ENCODE results near the gene CDX2.
A peak's percentile ranks its signal among the peaks of the same experiment; 100 is the strongest.

CDX2 gene

DNA sequence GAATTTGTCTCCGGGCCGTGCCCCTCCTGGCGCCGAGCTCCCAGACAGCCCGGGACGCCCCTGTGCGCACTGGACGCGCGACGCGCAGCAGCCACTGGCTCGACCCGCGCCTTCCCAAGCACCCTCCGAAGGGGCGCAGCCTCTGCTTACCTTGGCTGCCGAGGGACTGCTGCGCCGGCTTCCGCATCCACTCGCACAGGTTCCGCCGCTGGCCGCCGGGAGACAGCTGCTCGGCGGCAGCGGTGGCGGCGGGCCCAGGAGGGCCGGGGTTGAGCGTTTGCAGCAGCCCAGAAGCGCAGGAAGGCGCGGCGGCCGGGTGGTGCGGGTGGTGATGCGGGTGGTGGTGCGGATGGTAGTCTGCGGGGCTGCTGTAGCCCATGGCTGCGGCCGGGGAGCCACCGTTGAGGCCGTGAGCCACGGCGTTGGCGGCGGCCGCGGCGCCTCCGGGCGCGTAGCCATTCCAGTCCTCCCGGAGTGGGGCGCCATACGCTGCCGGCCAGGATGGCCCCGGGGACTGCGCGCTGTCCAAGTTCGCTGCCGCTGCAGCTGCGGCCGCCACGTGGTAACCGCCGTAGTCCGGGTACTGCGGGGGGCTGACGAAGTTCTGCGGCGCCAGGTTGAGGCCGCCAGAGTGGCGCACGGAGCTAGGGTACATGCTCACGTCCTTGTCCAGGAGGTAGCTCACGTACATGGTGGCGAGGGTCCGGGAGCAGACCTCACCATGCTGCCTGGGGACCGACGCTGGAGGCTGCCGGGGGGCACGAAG lies 616 bp downstream of the CDX2 start:
- H2BK120ac ChIP-seq (ENCODE audit: low read depth, low read length) = peak overlapping the region; percentile 8
- peaks cover 95 to 100% of the 10 kb centered on the region in 2 experiments for H3K27me3 ChIP-seq (ENCODE audit: control insufficient read depth in 1 of 2, insufficient read depth in 1 of 2, low read length in 2 of 2)
- H2BK5ac ChIP-seq (ENCODE audit: low read depth, low read length, poor library complexity, severe bottlenecking) = no peak overlapping the region
- H3K36me3 ChIP-seq (ENCODE audit: control insufficient read depth in 1 of 2, insufficient read depth in 2 of 2, low read depth in 1 of 2, low read length in 2 of 2) = peaks cover 0 to 3% of the 10 kb centered on the region in 2 experiments
- DNase-seq = peak; percentile 43
- peak overlapping the region in 1 of 2 experiments; percentile 68 for H3K14ac ChIP-seq (ENCODE audit: low read length in 2 of 2)
- peak overlapping the region; percentile 78 for H4K91ac ChIP-seq (ENCODE audit: low read length)
- peak overlapping the region; percentile 60 for H4K8ac ChIP-seq (ENCODE audit: low read length)
- no peaks in the 10 kb centered on the region for H3K9me3 ChIP-seq (ENCODE audit: control insufficient read depth, low read length)
- H3K79me1 ChIP-seq (replicated peaks; ENCODE audit: low read length, poor library complexity, severe bottlenecking) = no peaks in the 10 kb centered on the region
- no peak overlapping the region for H3K9ac ChIP-seq (ENCODE audit: low read length)
- no peak overlapping the region for H2AK5ac ChIP-seq (ENCODE audit: low read length, severe bottlenecking)
- peak overlapping the region in 1 of 2 experiments; percentile 16 for H2BK12ac ChIP-seq (ENCODE audit: low read length in 2 of 2)
- H3K4me1 ChIP-seq (ENCODE audit: control insufficient read depth, insufficient read depth, low read depth, low read length) = peaks cover 16% of the 10 kb centered on the region
- H3K4me3 ChIP-seq (ENCODE audit: insufficient read depth in 1 of 2, low read depth in 1 of 2, low read length in 2 of 2) = no peak overlapping the region
- H3K23ac ChIP-seq (ENCODE audit: low read length in 2 of 2) = peak overlapping the region in 1 of 2 experiments; percentile 99
- no peak overlapping the region for H2BK15ac ChIP-seq (ENCODE audit: low read depth, poor library complexity, severe bottlenecking)
- WGBS = under 1% methylated on average over 78 of the region's 86 CpGs
- peak overlapping the region in 1 of 2 experiments; percentile 68 for H3K18ac ChIP-seq (ENCODE audit: low read depth in 1 of 2, low read length in 2 of 2)
- peak overlapping the region; percentile 47 for H3K4me2 ChIP-seq (ENCODE audit: low read length, poor library complexity, severe bottlenecking)
- no peak overlapping the region for H3K4ac ChIP-seq (ENCODE audit: low read depth in 1 of 2, low read length in 2 of 2)
- H3K27ac ChIP-seq (ENCODE audit: low read length, poor library complexity, severe bottlenecking) = no peak overlapping the region
- H2AFZ ChIP-seq (ENCODE audit: low read depth, low read length) = peak overlapping the region; percentile 47

DNA sequence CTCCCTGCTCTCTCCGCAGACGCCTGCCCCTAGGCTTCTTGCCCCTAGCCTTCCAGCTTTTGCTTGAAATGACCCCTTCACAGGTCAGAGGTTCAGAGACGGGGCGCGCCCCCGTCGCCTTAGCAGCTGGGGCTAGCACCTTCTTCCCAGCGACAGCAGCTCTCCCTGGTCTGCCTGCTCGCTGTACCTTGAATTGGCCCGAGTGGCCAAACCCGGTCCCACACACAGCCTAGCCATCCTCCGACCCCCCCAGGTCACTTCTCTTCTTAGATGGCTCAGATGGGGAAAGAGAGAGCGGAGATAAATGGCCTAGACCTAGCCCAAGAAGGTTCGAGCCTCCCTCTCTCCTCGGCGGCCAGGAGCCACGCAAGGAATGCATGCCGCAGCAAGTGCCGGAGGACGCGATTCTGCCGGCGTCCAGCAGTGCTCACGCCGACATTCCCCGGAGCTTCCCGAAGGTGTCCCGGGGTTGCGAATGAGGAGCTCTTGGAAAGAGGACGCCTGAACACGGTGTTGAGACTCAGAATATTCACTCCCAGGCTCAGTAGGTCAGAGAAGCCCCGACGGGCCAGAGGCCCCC lies 1.3 kb downstream of the CDX2 start:
- H3K4ac ChIP-seq (ENCODE audit: low read depth in 1 of 2, low read length in 2 of 2) = no peak overlapping the region
- H3K4me3 ChIP-seq (ENCODE audit: insufficient read depth in 1 of 2, low read depth in 1 of 2, low read length in 2 of 2) = no peak overlapping the region
- no peak overlapping the region for H2BK5ac ChIP-seq (ENCODE audit: low read depth, low read length, poor library complexity, severe bottlenecking)
- H3K9me3 ChIP-seq (ENCODE audit: control insufficient read depth, low read length) = no peaks in the 10 kb centered on the region
- no peak overlapping the region for H4K91ac ChIP-seq (ENCODE audit: low read length)
- no peak overlapping the region for H3K4me2 ChIP-seq (ENCODE audit: low read length, poor library complexity, severe bottlenecking)
- H3K14ac ChIP-seq (ENCODE audit: low read length in 2 of 2) = no peak overlapping the region
- H3K79me1 ChIP-seq (replicated peaks; ENCODE audit: low read length, poor library complexity, severe bottlenecking) = no peaks in the 10 kb centered on the region
- H2BK12ac ChIP-seq (ENCODE audit: low read length in 2 of 2) = no peak overlapping the region
- WGBS = under 1% methylated on average over 29 of the region's 33 CpGs
- no peak overlapping the region for H3K27ac ChIP-seq (ENCODE audit: low read length, poor library complexity, severe bottlenecking)
- DNase-seq = peak; percentile 49
- H4K8ac ChIP-seq (ENCODE audit: low read length) = no peak overlapping the region
- peak overlapping the region in 1 of 2 experiments; percentile 68 for H3K18ac ChIP-seq (ENCODE audit: low read depth in 1 of 2, low read length in 2 of 2)
- no peak overlapping the region for H2AFZ ChIP-seq (ENCODE audit: low read depth, low read length)
- H3K36me3 ChIP-seq (ENCODE audit: control insufficient read depth in 1 of 2, insufficient read depth in 2 of 2, low read depth in 1 of 2, low read length in 2 of 2) = peaks cover 0 to 3% of the 10 kb centered on the region in 2 experiments
- no peak overlapping the region for H2BK120ac ChIP-seq (ENCODE audit: low read depth, low read length)
- peaks cover 95 to 100% of the 10 kb centered on the region in 2 experiments for H3K27me3 ChIP-seq (ENCODE audit: control insufficient read depth in 1 of 2, insufficient read depth in 1 of 2, low read length in 2 of 2)
- H2AK5ac ChIP-seq (ENCODE audit: low read length, severe bottlenecking) = no peak overlapping the region
- no peak overlapping the region for H3K23ac ChIP-seq (ENCODE audit: low read length in 2 of 2)
- H3K9ac ChIP-seq (ENCODE audit: low read length) = no peak overlapping the region
- H3K4me1 ChIP-seq (ENCODE audit: control insufficient read depth, insufficient read depth, low read depth, low read length) = peaks cover 16% of the 10 kb centered on the region
- H2BK15ac ChIP-seq (ENCODE audit: low read depth, poor library complexity, severe bottlenecking) = no peak overlapping the region

DNA sequence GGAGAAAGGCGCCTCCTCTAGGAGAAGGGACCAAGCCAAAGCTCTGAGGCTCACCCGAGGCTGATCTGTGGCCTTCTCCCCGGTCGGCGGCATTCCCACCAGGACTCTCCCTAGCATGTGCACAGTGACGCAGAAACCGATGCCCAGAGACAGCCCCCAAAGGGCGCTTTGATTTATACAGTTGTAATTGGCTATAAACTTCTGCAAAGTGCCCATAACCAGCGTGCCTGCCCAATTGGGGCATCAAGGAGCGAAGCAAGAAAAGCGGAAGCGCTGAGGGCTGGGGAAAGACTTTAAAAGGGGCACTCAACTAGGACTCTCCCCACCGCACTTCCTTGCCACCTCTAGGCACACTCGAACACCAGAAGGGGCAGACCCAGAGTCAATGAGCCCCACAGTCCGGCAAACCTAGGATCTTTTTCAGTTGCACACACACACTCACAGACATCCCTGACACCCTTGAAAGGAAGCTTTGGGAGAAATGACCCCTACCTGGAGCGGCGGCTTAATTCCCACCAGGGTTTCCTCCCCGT lies 1.8 kb downstream of the CDX2 start:
- H3K79me1 ChIP-seq (replicated peaks; ENCODE audit: low read length, poor library complexity, severe bottlenecking) = no peaks in the 10 kb centered on the region
- H3K4me2 ChIP-seq (ENCODE audit: low read length, poor library complexity, severe bottlenecking) = no peak overlapping the region
- H4K8ac ChIP-seq (ENCODE audit: low read length) = no peak overlapping the region

DNA sequence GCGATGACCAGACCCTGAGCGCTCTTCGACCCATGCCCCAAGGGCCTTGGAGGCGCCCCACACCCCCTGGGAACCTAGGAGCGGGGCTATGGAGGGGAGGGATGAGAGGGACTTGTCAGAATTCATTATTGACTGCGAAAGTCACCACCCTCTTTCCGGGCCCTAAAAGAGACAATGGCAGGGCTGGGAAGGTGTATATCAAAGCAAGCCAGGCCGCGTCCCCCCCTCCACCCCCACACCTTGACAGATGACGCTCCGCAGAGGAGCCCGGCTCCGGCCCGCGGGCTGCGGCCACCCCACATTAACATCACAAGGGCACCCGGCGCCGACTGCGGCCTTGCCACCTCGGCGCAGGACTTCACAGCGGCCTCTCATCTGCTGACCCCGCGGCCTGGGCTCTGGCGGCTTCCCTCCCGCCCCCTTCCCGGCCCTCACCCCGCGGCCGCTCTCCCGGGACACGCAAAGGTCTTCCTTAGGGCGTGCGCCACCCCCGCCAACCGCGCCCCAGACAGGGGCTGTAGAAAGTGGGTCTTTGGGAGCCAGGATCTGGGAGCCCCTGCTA lies 2.4 kb downstream of the CDX2 start:
- H3K4me2 ChIP-seq (ENCODE audit: low read length, poor library complexity, severe bottlenecking) = no peak overlapping the region
- H2BK5ac ChIP-seq (ENCODE audit: low read depth, low read length, poor library complexity, severe bottlenecking) = no peak overlapping the region
- H2AFZ ChIP-seq (ENCODE audit: low read depth, low read length) = no peak overlapping the region
- no peak overlapping the region for H3K14ac ChIP-seq (ENCODE audit: low read length in 2 of 2)
- H3K79me1 ChIP-seq (replicated peaks; ENCODE audit: low read length, poor library complexity, severe bottlenecking) = no peaks in the 10 kb centered on the region
- H3K9ac ChIP-seq (ENCODE audit: low read length) = no peak overlapping the region
- H3K27ac ChIP-seq (ENCODE audit: low read length, poor library complexity, severe bottlenecking) = no peak overlapping the region
- no peaks in the 10 kb centered on the region for H3K9me3 ChIP-seq (ENCODE audit: control insufficient read depth, low read length)
- H3K4me1 ChIP-seq (ENCODE audit: control insufficient read depth, insufficient read depth, low read depth, low read length) = peaks cover 16% of the 10 kb centered on the region
- no peak overlapping the region for H2AK5ac ChIP-seq (ENCODE audit: low read length, severe bottlenecking)
- H3K4ac ChIP-seq (ENCODE audit: low read depth in 1 of 2, low read length in 2 of 2) = no peak overlapping the region
- H3K18ac ChIP-seq (ENCODE audit: low read depth in 1 of 2, low read length in 2 of 2) = no peak overlapping the region
- no peak overlapping the region for H4K8ac ChIP-seq (ENCODE audit: low read length)
- H3K36me3 ChIP-seq (ENCODE audit: control insufficient read depth in 1 of 2, insufficient read depth in 2 of 2, low read depth in 1 of 2, low read length in 2 of 2) = peaks cover 0 to 3% of the 10 kb centered on the region in 2 experiments
- no peak for DNase-seq
- no peak overlapping the region for H2BK12ac ChIP-seq (ENCODE audit: low read length in 2 of 2)
- H3K27me3 ChIP-seq (ENCODE audit: control insufficient read depth in 1 of 2, insufficient read depth in 1 of 2, low read length in 2 of 2) = peaks cover 95 to 100% of the 10 kb centered on the region in 2 experiments
- H3K23ac ChIP-seq (ENCODE audit: low read length in 2 of 2) = no peak overlapping the region
- peak overlapping the region; percentile 17 for H2BK15ac ChIP-seq (ENCODE audit: low read depth, poor library complexity, severe bottlenecking)
- H4K91ac ChIP-seq (ENCODE audit: low read length) = peak overlapping the region; percentile 35
- 1% methylated on average over 33 of the region's 38 CpGs for WGBS
- H3K4me3 ChIP-seq (ENCODE audit: insufficient read depth in 1 of 2, low read depth in 1 of 2, low read length in 2 of 2) = no peak overlapping the region
- H2BK120ac ChIP-seq (ENCODE audit: low read depth, low read length) = no peak overlapping the region

More for the DNA sequence above, 1.8 kb downstream of the CDX2 start:
- H3K4ac ChIP-seq (ENCODE audit: low read depth in 1 of 2, low read length in 2 of 2) = no peak overlapping the region
- no peak overlapping the region for H3K4me3 ChIP-seq (ENCODE audit: insufficient read depth in 1 of 2, low read depth in 1 of 2, low read length in 2 of 2)
- no peak overlapping the region for H2BK5ac ChIP-seq (ENCODE audit: low read depth, low read length, poor library complexity, severe bottlenecking)
- H3K4me1 ChIP-seq (ENCODE audit: control insufficient read depth, insufficient read depth, low read depth, low read length) = peaks cover 16% of the 10 kb centered on the region
- H2AK5ac ChIP-seq (ENCODE audit: low read length, severe bottlenecking) = no peak overlapping the region
- H3K27me3 ChIP-seq (ENCODE audit: control insufficient read depth in 1 of 2, insufficient read depth in 1 of 2, low read length in 2 of 2) = peaks cover 95 to 100% of the 10 kb centered on the region in 2 experiments
- H3K23ac ChIP-seq (ENCODE audit: low read length in 2 of 2) = no peak overlapping the region
- no peak overlapping the region for H3K18ac ChIP-seq (ENCODE audit: low read depth in 1 of 2, low read length in 2 of 2)
- H3K9ac ChIP-seq (ENCODE audit: low read length) = no peak overlapping the region
- H3K36me3 ChIP-seq (ENCODE audit: control insufficient read depth in 1 of 2, insufficient read depth in 2 of 2, low read depth in 1 of 2, low read length in 2 of 2) = peaks cover 0 to 3% of the 10 kb centered on the region in 2 experiments
- no peak overlapping the region for H2BK12ac ChIP-seq (ENCODE audit: low read length in 2 of 2)
- H2BK15ac ChIP-seq (ENCODE audit: low read depth, poor library complexity, severe bottlenecking) = no peak overlapping the region
- DNase-seq = peak; percentile 47
- H3K27ac ChIP-seq (ENCODE audit: low read length, poor library complexity, severe bottlenecking) = no peak overlapping the region
- H3K14ac ChIP-seq (ENCODE audit: low read length in 2 of 2) = no peak overlapping the region
- H3K9me3 ChIP-seq (ENCODE audit: control insufficient read depth, low read length) = no peaks in the 10 kb centered on the region
- H4K91ac ChIP-seq (ENCODE audit: low read length) = no peak overlapping the region
- no peak overlapping the region for H2AFZ ChIP-seq (ENCODE audit: low read depth, low read length)
- H2BK120ac ChIP-seq (ENCODE audit: low read depth, low read length) = peak overlapping the region; percentile 36
- WGBS = 3% methylated on average over 18 of the region's 18 CpGs
